Vagina (tissue), 2 donors: ENCODE data around the gene LILRB2. TPM values are rescaled to one million over a fixed set of nuclear protein-coding genes. Genes with fewer than 3 reads are reported as not detected.

Experiments used
- DNase-seq, 2 donors: peaks; one replicate each; pipeline ENCODE4 v3.0.0-alpha.2; 2017; ENCODE audit errors: extremely low spot score in 2 of 2
- H3K27ac ChIP-seq: fragments of 200-600 bp; sonication (generic); one replicate; pipeline ENCODE4 v1.5.1; 2019
- H3K27me3 ChIP-seq: fragments of 200-600 bp; sonication (generic); one replicate; pipeline ENCODE4 v1.5.1; 2019
- H3K36me3 ChIP-seq, 2 donors: fragments of 200-600 bp; sonication (generic); one replicate each; pipeline ENCODE4 v1.5.1; 2017 to 2019
- H3K4me1 ChIP-seq: fragments of 200-600 bp; sonication (generic); one replicate; pipeline ENCODE4 v1.5.1; 2019
- H3K4me3 ChIP-seq, 2 donors: fragments of 200-600 bp; sonication (generic); 1 replicate in 1 of 2; 2 replicates in 1 of 2; pipeline ENCODE4 v1.5.1; 2016 to 2019
- H3K9me3 ChIP-seq: fragments of 200-600 bp; sonication (generic); one replicate; pipeline ENCODE4 v1.5.1; 2019
- POLR2A ChIP-seq, 2 donors: fragments of 450-650 bp; IDR thresholded peaks; one replicate each; pipeline ENCODE4 v1.6.1; 2017; ENCODE audit warnings: antibody characterized with exemption in 2 of 2, mild to moderate bottlenecking in 2 of 2, moderate library complexity in 2 of 2
- POLR2AphosphoS5 ChIP-seq, 2 donors: sonication (generic); formaldehyde crosslinking; IDR thresholded peaks; one replicate each; pipeline ENCODE4 v1.9.0; 2017; ENCODE audit warnings: antibody characterized with exemption in 2 of 2, mild to moderate bottlenecking in 2 of 2, low read depth in 1 of 2; ENCODE audit not compliant: insufficient read depth in 1 of 2
- intact Hi-C: fragments of 100-400 bp; cut with DNase I; formaldehyde crosslinking; loops from one replicate; pipeline ENCODE4 v1.15.1; 2023
- total RNA-seq: library from RNA; depleted of rRNA; stranded (reverse); fragments of >200 nt; gene quantifications from one replicate; pipeline ENCODE4 v1.2.3, GENCODE V29; 2016
- TF ChIP-seq, protein P1 (sequence below), 3 experiments: fragments of 450-650 bp in 2 of 3; fragments of 200-600 bp in 1 of 3; sonication (generic) in 1 of 3; IDR thresholded peaks; one replicate each; pipeline ENCODE4 v1.5.1; 2017 to 2019; ENCODE audit warnings: antibody characterized with exemption in 3 of 3, mild to moderate bottlenecking in 2 of 3, moderate library complexity in 2 of 3

The LILRB2 gene
- total RNA-seq, 1 donor from 2014 or later = 2.0 TPM

DNA sequence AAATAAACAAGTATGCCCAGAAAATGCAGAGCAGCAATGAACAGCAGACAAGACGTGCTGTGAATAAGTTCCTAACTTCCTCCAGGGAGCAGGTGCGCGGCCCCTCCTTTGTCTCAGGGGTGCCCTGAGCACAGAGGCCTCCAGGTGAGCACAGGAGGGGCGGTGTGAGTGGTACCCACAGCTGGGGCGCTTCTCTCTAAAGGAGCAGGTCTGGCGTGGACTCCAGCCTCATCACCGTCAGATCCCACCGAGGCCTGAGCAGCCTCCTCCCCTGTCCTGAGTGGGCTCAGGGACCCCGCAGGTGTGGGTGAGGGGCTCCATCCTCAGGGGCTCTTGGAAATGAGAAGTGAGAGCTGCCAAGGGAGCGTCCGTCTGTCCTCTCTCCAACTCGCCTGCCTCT is 28.9 kb upstream of the LILRB2 start:
- no peaks in the 10 kb centered on the region for H3K36me3 ChIP-seq
- H3K27me3 ChIP-seq = no peaks in the 10 kb centered on the region
- no peak overlapping the region for H3K27ac ChIP-seq
- no peak for TF ChIP-seq POLR2AphosphoS5 (IDR thresholded peaks at IDR 0.05; ENCODE audit: insufficient read depth in 1 of 2, low read depth in 1 of 2)
- TF ChIP-seq, protein P1, sequence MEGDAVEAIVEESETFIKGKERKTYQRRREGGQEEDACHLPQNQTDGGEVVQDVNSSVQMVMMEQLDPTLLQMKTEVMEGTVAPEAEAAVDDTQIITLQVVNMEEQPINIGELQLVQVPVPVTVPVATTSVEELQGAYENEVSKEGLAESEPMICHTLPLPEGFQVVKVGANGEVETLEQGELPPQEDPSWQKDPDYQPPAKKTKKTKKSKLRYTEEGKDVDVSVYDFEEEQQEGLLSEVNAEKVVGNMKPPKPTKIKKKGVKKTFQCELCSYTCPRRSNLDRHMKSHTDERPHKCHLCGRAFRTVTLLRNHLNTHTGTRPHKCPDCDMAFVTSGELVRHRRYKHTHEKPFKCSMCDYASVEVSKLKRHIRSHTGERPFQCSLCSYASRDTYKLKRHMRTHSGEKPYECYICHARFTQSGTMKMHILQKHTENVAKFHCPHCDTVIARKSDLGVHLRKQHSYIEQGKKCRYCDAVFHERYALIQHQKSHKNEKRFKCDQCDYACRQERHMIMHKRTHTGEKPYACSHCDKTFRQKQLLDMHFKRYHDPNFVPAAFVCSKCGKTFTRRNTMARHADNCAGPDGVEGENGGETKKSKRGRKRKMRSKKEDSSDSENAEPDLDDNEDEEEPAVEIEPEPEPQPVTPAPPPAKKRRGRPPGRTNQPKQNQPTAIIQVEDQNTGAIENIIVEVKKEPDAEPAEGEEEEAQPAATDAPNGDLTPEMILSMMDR (IDR thresholded peaks at IDR 0.05) = no peak
- intact Hi-C loops = no loop called here
- H3K4me3 ChIP-seq = no peak overlapping the region
- DNase-seq = no peak
- H3K9me3 ChIP-seq = no peaks in the 10 kb centered on the region
- no peaks in the 10 kb centered on the region for H3K4me1 ChIP-seq

DNA sequence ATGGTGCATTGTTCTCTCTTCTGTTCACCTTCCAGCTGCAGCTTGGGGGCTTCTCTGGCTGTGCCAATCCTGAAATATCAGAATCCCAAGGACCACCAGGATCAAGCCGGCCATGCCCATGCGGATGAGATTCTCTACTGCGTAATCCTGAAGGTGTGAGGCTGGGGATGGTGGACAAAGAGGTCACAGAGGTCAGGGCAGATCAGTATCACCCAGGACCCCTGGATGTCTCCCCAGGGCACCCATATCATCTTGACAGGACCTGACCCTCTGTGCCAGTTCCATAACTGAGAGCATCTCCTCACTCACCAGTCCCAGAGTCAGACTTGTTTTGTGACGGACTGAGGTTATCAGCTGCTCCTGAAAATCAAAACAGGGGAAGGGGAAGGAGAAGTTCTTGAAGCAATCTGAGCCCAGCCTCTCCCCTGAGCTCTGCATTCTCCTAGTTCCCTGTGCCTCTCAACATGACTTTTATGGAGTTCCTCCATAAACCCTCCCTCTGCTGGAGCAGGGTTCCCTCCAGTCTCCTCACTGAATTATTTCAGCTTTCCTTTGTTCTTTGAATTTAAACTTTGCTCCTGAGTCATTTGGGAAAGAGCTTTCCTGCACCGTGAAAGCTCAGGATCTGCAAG is 26.6 kb upstream of the LILRB2 start:
- Histone ChIP-seq H3K27ac (no peak overlapping the region), H3K36me3 (no peaks in the 10 kb centered on the region), H3K4me1 (no peaks in the 10 kb centered on the region), H3K4me3 (no peak overlapping the region), H3K9me3 (no peaks in the 10 kb centered on the region), H3K27me3 (no peaks in the 10 kb centered on the region)
- no peak for DNase-seq
- intact Hi-C loops = no loop called here
- TF ChIP-seq POLR2AphosphoS5 (IDR thresholded peaks at IDR 0.05; ENCODE audit: insufficient read depth in 1 of 2, low read depth in 1 of 2) = no peak
- TF ChIP-seq, protein P1 (IDR thresholded peaks at IDR 0.05) = no peak
- TF ChIP-seq POLR2A (IDR thresholded peaks at IDR 0.05) = no peak

DNA sequence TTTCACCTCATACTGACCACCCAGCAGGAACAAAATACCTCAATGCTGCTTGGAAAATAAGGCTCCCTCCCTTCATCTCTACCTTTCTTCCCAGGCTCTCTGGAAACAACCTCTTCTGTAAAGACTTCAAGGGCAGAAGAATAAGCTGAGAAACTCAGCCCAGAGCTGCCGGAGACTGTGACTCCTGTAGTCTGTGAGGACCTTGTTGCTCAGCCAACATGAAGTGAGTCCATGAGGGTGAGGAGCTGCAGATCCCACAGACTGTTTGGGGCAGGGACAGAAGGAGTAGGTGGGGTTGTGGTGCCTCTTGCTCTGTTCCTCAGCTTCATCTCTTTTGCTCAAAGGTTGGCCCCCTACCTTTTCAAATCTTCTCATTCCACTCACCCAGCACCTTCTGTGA is 24.2 kb upstream of the LILRB2 start:
- Histone ChIP-seq H3K4me3 (no peak overlapping the region), H3K4me1 (no peaks in the 10 kb centered on the region), H3K9me3 (no peaks in the 10 kb centered on the region), H3K36me3 (no peaks in the 10 kb centered on the region), H3K27me3 (no peaks in the 10 kb centered on the region), H3K27ac (no peak overlapping the region)
- intact Hi-C loops = no loop called here
- no peak for TF ChIP-seq POLR2A (IDR thresholded peaks at IDR 0.05)
- no peak for TF ChIP-seq POLR2AphosphoS5 (IDR thresholded peaks at IDR 0.05; ENCODE audit: insufficient read depth in 1 of 2, low read depth in 1 of 2)
- no peak for DNase-seq

DNA sequence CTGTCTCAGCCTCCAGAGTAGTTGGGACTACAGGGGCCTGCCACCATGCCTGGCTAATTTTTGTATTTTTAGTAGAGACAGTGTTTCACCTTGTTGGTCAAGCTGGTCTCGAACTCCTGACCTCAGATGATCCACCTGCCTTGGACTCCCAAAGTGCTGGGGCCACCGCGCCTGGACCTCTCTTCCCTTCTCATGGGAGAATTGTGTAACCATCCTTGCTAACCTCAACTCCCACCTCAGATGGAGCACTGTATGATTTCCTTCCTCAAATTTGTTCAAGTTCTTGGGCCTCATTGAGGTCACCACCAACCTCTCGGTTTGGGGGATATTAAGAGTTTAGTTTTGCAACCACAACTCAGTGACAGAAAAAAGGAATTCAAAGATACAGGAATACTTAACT is 21.3 kb upstream of the LILRB2 start:
- DNase-seq = no peak
- H3K4me1 ChIP-seq = no peaks in the 10 kb centered on the region
- H3K27ac ChIP-seq = no peak overlapping the region
- no peak overlapping the region for H3K4me3 ChIP-seq
- H3K36me3 ChIP-seq = no peaks in the 10 kb centered on the region
- H3K27me3 ChIP-seq = no peaks in the 10 kb centered on the region
- TF ChIP-seq, protein P1 (IDR thresholded peaks at IDR 0.05) = no peak
- TF ChIP-seq POLR2AphosphoS5 (IDR thresholded peaks at IDR 0.05; ENCODE audit: insufficient read depth in 1 of 2, low read depth in 1 of 2) = no peak
- no peak for TF ChIP-seq POLR2A (IDR thresholded peaks at IDR 0.05)
- H3K9me3 ChIP-seq = no peaks in the 10 kb centered on the region
- intact Hi-C loops = no loop called here

DNA sequence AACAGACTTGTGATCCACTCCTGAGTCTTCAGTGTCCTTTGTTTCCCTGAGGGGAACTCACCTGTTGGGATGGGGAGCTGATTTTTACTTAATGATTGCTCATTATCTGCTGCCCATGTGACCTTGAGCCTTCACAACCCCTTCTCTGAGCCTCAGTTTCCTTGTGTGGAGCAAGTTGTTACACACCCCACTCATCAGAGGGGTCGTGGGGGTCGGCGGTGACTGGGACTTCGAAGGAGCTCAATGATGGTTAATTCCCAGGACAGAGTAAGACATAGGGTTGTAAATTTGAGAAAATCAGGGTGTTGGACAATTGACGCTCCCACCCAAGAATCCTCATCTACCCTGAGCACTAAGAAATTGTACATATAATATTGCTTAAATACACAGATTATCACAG is 18.6 kb upstream of the LILRB2 start:
- no peaks in the 10 kb centered on the region for H3K36me3 ChIP-seq
- TF ChIP-seq, protein P1 (IDR thresholded peaks at IDR 0.05) = no peak
- TF ChIP-seq POLR2A (IDR thresholded peaks at IDR 0.05) = no peak
- TF ChIP-seq POLR2AphosphoS5 (IDR thresholded peaks at IDR 0.05; ENCODE audit: insufficient read depth in 1 of 2, low read depth in 1 of 2) = no peak
- no peak overlapping the region for H3K27ac ChIP-seq
- H3K4me1 ChIP-seq = no peaks in the 10 kb centered on the region
- intact Hi-C loops = loop anchor here (5.0 kb wide), 1 partner anchor 278 kb away; no protein-coding TSS in a partner anchor
- H3K9me3 ChIP-seq = no peaks in the 10 kb centered on the region
- H3K4me3 ChIP-seq = no peak overlapping the region
- no peak for DNase-seq
- H3K27me3 ChIP-seq = no peaks in the 10 kb centered on the region
